ENCODE measurements around the gene TRPM8.

DNA sequence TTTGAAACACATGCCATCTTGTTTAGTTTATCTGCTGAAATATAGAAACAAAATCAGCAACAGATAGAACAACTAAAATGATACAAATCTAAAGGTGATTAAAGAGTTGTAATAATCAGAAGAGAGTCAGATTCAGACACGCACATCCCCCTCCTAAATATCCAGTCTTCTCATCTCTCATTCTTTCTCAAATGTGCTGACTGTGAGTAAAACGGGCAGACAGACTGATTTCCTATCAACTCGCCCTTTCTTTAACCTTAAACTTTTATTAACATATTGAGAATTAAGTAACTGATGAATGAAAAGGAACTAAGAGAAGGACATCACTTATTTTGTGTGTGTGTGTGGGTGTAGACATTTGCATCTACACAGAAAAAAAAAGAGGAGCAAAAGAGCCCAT lies 98.7 kb downstream of the TRPM8 start:
- no peak for TF ChIP-seq KDM4A (IDR thresholded peaks at IDR 0.05; ENCODE audit: low read depth, low read length, severe bottlenecking)
- no peak for TF ChIP-seq CTCF (IDR thresholded peaks at IDR 0.05; ENCODE audit: control extremely low read depth in 1 of 3, insufficient read depth in 1 of 3, low read depth in 1 of 3, low read length in 3 of 3)
- TF ChIP-seq CEBPB (IDR thresholded peaks at IDR 0.05; ENCODE audit: low read depth, low read length), result no peak
- TF ChIP-seq JUND (IDR thresholded peaks at IDR 0.05; ENCODE audit: low read length), result no peak
- TF ChIP-seq EZH2 (IDR thresholded peaks at IDR 0.05; ENCODE audit: low read depth, low read length, severe bottlenecking), result no peak
- TF ChIP-seq YY1 (IDR thresholded peaks at IDR 0.05; ENCODE audit: low read depth, low read length), result no peak
- TF ChIP-seq ZNF274 (IDR thresholded peaks at IDR 0.05; ENCODE audit: borderline replicate concordance, extremely low read depth, low read length), result no peak
- no peak for TF ChIP-seq EP300 (IDR thresholded peaks at IDR 0.05; ENCODE audit: borderline replicate concordance in 1 of 2, low read depth in 2 of 2, low read length in 2 of 2)
